Duodenal mucosa (tissue), 2 donors: Measurements from ENCODE around the gene NLRC4.
"Not testable (repeated sequence)": the region's sequence is repeated elsewhere in the genome, so short reads cannot be mapped to it uniquely, and the experiment has no call there.

Experiments used
- H3K27ac ChIP-seq: one replicate; pipeline ENCODE4 v1.7.0; 2013; ENCODE audit warnings: low read depth, low read length
- H3K27me3 ChIP-seq, 2 donors: one replicate each; pipeline ENCODE4 v1.7.0; 2013; ENCODE audit warnings: low read length in 2 of 2, control low read depth in 1 of 2; ENCODE audit not compliant: insufficient read depth in 2 of 2, control insufficient read depth in 1 of 2
- H3K36me3 ChIP-seq, 2 donors: one replicate each; pipeline ENCODE4 v1.7.0; 2013; ENCODE audit warnings: low read length in 2 of 2, control low read depth in 1 of 2; ENCODE audit not compliant: insufficient read depth in 2 of 2, control insufficient read depth in 1 of 2
- H3K4me1 ChIP-seq, 2 donors: one replicate each; pipeline ENCODE4 v1.7.0; 2013; ENCODE audit warnings: low read length in 2 of 2, control low read depth in 1 of 2; ENCODE audit not compliant: insufficient read depth in 2 of 2, control insufficient read depth in 1 of 2
- H3K4me3 ChIP-seq, 2 donors: one replicate each; pipeline ENCODE4 v1.7.0; 2013; ENCODE audit warnings: low read length in 2 of 2, low read depth in 1 of 2
- H3K9ac ChIP-seq, 2 donors: one replicate each; pipeline ENCODE4 v1.7.0; 2013; ENCODE audit warnings: low read length in 2 of 2, low read depth in 1 of 2
- H3K9me3 ChIP-seq, 2 donors: one replicate each; pipeline ENCODE4 v1.7.0; 2013; ENCODE audit warnings: low read length in 2 of 2, control low read depth in 1 of 2; ENCODE audit not compliant: control insufficient read depth in 1 of 2

The NLRC4 gene

GRCh38 chr2:32222966-32223365 is 41.7 kb downstream of the NLRC4 start:
- Histone ChIP-seq H3K27me3 (no peaks in the 10 kb centered on the region), H3K4me1 (no peaks in the 10 kb centered on the region), H3K9me3 (no peaks in the 10 kb centered on the region), H3K9ac (no peak overlapping the region), H3K4me3 (no peak overlapping the region), H3K36me3 (peaks cover 16 to 23% of the 10 kb centered on the region in 2 donors), H3K27ac (no peak overlapping the region)

- no peak overlapping the region for H3K9ac ChIP-seq
- no peaks in the 10 kb centered on the region for H3K9me3 ChIP-seq
- no peak overlapping the region for H3K4me3 ChIP-seq
- no peak overlapping the region for H3K27ac ChIP-seq
- no peaks in the 10 kb centered on the region for H3K27me3 ChIP-seq
- H3K4me1 ChIP-seq = no peaks in the 10 kb centered on the region
- peaks cover 16 to 24% of the 10 kb centered on the region in 2 donors for H3K36me3 ChIP-seq
Measured at GRCh38 chr2:32220445-32220844, 44.2 kb downstream of the NLRC4 start.

- no peaks in the 10 kb centered on the region for H3K4me1 ChIP-seq
- H3K36me3 ChIP-seq = peaks cover 0 to 9% of the 10 kb centered on the region in 2 donors
- no peaks in the 10 kb centered on the region for H3K27me3 ChIP-seq
- no peak overlapping the region for H3K9ac ChIP-seq
- H3K9me3 ChIP-seq = no peaks in the 10 kb centered on the region
- H3K27ac ChIP-seq = no peak overlapping the region
- H3K4me3 ChIP-seq = no peak overlapping the region
Measured at GRCh38 chr2:32212295-32212694, 52.4 kb downstream of the NLRC4 start.

- Histone ChIP-seq H3K4me3 (no peak overlapping the region), H3K27ac (no peak overlapping the region), H3K36me3 (peaks cover 0 to 9% of the 10 kb centered on the region in 2 donors), H3K9ac (no peak overlapping the region), H3K27me3 (no peaks in the 10 kb centered on the region), H3K9me3 (no peaks in the 10 kb centered on the region), H3K4me1 (no peaks in the 10 kb centered on the region)
Measured at GRCh38 chr2:32210767-32211408, 53.8 kb downstream of the NLRC4 start.

- not testable (repeated sequence) for H3K27me3 ChIP-seq, H3K27ac ChIP-seq, H3K4me1 ChIP-seq, H3K4me3 ChIP-seq, H3K9ac ChIP-seq, H3K9me3 ChIP-seq
- H3K36me3 ChIP-seq = peaks cover 6 to 23% of the 10 kb centered on the region in 2 donors
Measured at GRCh38 chr2:32203428-32203827, 61.3 kb downstream of the NLRC4 start.

- Histone ChIP-seq H3K9me3 (no peaks in the 10 kb centered on the region), H3K4me1 (no peaks in the 10 kb centered on the region), H3K4me3 (no peak overlapping the region), H3K9ac (no peak overlapping the region), H3K36me3 (peaks cover 10 to 30% of the 10 kb centered on the region in 2 donors), H3K27ac (no peak overlapping the region), H3K27me3 (no peaks in the 10 kb centered on the region)
Measured at GRCh38 chr2:32200814-32201213, 63.9 kb downstream of the NLRC4 start.

GRCh38 chr2:32192418-32192817 is 72.3 kb downstream of the NLRC4 start:
- Histone ChIP-seq H3K27ac (no peak overlapping the region), H3K36me3 (peaks cover 3 to 29% of the 10 kb centered on the region in 2 donors), H3K27me3 (no peaks in the 10 kb centered on the region), H3K9me3 (no peaks in the 10 kb centered on the region), H3K4me1 (no peaks in the 10 kb centered on the region), H3K4me3 (no peak overlapping the region), H3K9ac (no peak overlapping the region)

GRCh38 chr2:32189011-32189410 is 75.7 kb downstream of the NLRC4 start:
- Histone ChIP-seq H3K9me3 (no peaks in the 10 kb centered on the region), H3K27ac (no peak overlapping the region), H3K4me3 (no peak overlapping the region), H3K36me3 (peaks cover 7 to 44% of the 10 kb centered on the region in 2 donors), H3K9ac (no peak overlapping the region), H3K27me3 (no peaks in the 10 kb centered on the region), H3K4me1 (no peaks in the 10 kb centered on the region)

GRCh38 chr2:32182667-32183066 is 82.0 kb downstream of the NLRC4 start:
- Histone ChIP-seq H3K27ac (no peak overlapping the region), H3K9ac (no peak overlapping the region), H3K27me3 (no peaks in the 10 kb centered on the region), H3K9me3 (no peaks in the 10 kb centered on the region), H3K4me3 (no peak overlapping the region), H3K36me3 (peaks cover 10 to 31% of the 10 kb centered on the region in 2 donors), H3K4me1 (no peaks in the 10 kb centered on the region)
